Skin epidermis (tissue), 12 donors: ENCODE data around the gene TOMM70.
"Not testable (repeated sequence)": the region's sequence is repeated elsewhere in the genome, so short reads cannot be mapped to it uniquely, and the experiment has no call there.

Source experiments
- H3K27ac ChIP-seq, 21 experiments: fragments of 200-600 bp; sonication (generic) in 11 of 21; one replicate each; pipeline ENCODE4 v1.5.0; 2020; ENCODE audit warnings: mild to moderate bottlenecking in 3 of 21, inconsistent platforms in 2 of 21, moderate library complexity in 2 of 21
- H3K4me3 ChIP-seq, 7 experiments: fragments of 200-600 bp; sonication (generic) in 2 of 7; one replicate each; pipeline ENCODE4 v1.5.0; 2020; ENCODE audit warnings: inconsistent platforms in 2 of 7, mild to moderate bottlenecking in 2 of 7, moderate library complexity in 1 of 7

TOMM70 gene

GRCh38 chr3:100374521-100374920 is 26.4 kb downstream of the TOMM70 start:
- Histone ChIP-seq H3K4me3 (no peak overlapping the region), H3K27ac (no peak overlapping the region)

GRCh38 chr3:100370756-100371155 is 30.1 kb downstream of the TOMM70 start:
- Histone ChIP-seq H3K4me3 (no peak overlapping the region), H3K27ac (no peak overlapping the region)

- H3K4me3 ChIP-seq, result no peak overlapping the region
Observed at GRCh38 chr3:100368441-100368840, 32.4 kb downstream of the TOMM70 start.

GRCh38 chr3:100366424-100366823 is 34.5 kb downstream of the TOMM70 start:
- no peak overlapping the region for H3K4me3 ChIP-seq
- no peak overlapping the region for H3K27ac ChIP-seq

More at GRCh38 chr3:100368441-100368840, 32.4 kb downstream of the TOMM70 start:
- H3K27ac ChIP-seq, result no peak overlapping the region

- no peak overlapping the region for H3K4me3 ChIP-seq
Observed at GRCh38 chr3:100364421-100364820, 36.5 kb downstream of the TOMM70 start.

GRCh38 chr3:100361897-100362296 is 39.0 kb downstream of the TOMM70 start:
- no peak overlapping the region for H3K4me3 ChIP-seq
- H3K27ac ChIP-seq, result no peak overlapping the region

More at GRCh38 chr3:100364421-100364820, 36.5 kb downstream of the TOMM70 start:
- H3K27ac ChIP-seq, result no peak overlapping the region

- Histone ChIP-seq H3K27ac (no peak overlapping the region), H3K4me3 (no peak overlapping the region)
Observed at GRCh38 chr3:100360757-100361496, 40.0 kb downstream of the TOMM70 start.

- no peak overlapping the region for H3K4me3 ChIP-seq
- H3K27ac ChIP-seq, result no peak overlapping the region
Observed at GRCh38 chr3:100359035-100359434, 41.9 kb downstream of the TOMM70 start.

- Histone ChIP-seq H3K4me3 (no peak overlapping the region), H3K27ac (no peak overlapping the region)
Observed at GRCh38 chr3:100358413-100358812, 42.5 kb downstream of the TOMM70 start.

GRCh38 chr3:100354850-100355249 is 46.0 kb downstream of the TOMM70 start:
- Histone ChIP-seq H3K27ac (no peak overlapping the region), H3K4me3 (no peak overlapping the region)

GRCh38 chr3:100352296-100353231 is 48.3 kb downstream of the TOMM70 start:
- no peak overlapping the region for H3K27ac ChIP-seq
- H3K4me3 ChIP-seq, result no peak overlapping the region

- H3K27ac ChIP-seq, H3K4me3 ChIP-seq: not testable (repeated sequence)
Observed at GRCh38 chr3:100351770-100352169, 49.1 kb downstream of the TOMM70 start.

- no peak overlapping the region for H3K4me3 ChIP-seq
- no peak overlapping the region for H3K27ac ChIP-seq
Observed at GRCh38 chr3:100348727-100349126, 52.2 kb downstream of the TOMM70 start.

- no peak overlapping the region for H3K4me3 ChIP-seq
- H3K27ac ChIP-seq, result no peak overlapping the region
Observed at GRCh38 chr3:100340527-100340926, 60.4 kb downstream of the TOMM70 start.

- Histone ChIP-seq H3K4me3 (no peak overlapping the region), H3K27ac (no peak overlapping the region)
Observed at GRCh38 chr3:100339786-100340185, 61.1 kb downstream of the TOMM70 start.

- Histone ChIP-seq H3K27ac (no peak overlapping the region), H3K4me3 (no peak overlapping the region)
Observed at GRCh38 chr3:100338911-100339310, 62.0 kb downstream of the TOMM70 start.

GRCh38 chr3:100336229-100336628 is 64.7 kb downstream of the TOMM70 start:
- not testable (repeated sequence) for H3K4me3 ChIP-seq, H3K27ac ChIP-seq

- peak overlapping the region in 13 of 21 experiments; percentile 67 to 93 (median 84) for H3K27ac ChIP-seq
- peak overlapping the region; percentile 40 to 92 (median 69) for H3K4me3 ChIP-seq
Observed at GRCh38 chr3:100335434-100335833, 65.5 kb downstream of the TOMM70 start.

GRCh38 chr3:100334488-100335351 is 66.2 kb downstream of the TOMM70 start, which contains the start of gene NIT2:
TSS of gene NIT2 (plus strand) at chr3:100334757. CDS start at chr3:100334792, 35 bp downstream.
- Histone ChIP-seq H3K4me3 (peak within 1 kb of the TSS; percentile 40 to 92 (median 69)), H3K27ac (peak within 1 kb of the TSS; percentile 45 to 93 (median 76))
